ENCODE measurements around the gene MSRB2.

Gene MSRB2

GRCh38 chr10:23051278-23051677 is 44.1 kb upstream of the MSRB2 start:
- no peaks in the 10 kb centered on the region for H3K27me3 ChIP-seq (ENCODE audit: insufficient read depth, low read depth)
- no peak overlapping the region for H3K4me2 ChIP-seq
- no peak overlapping the region for H2AFZ ChIP-seq (ENCODE audit: low read depth)
- H3K27ac ChIP-seq: no peak overlapping the region
- H3K4me3 ChIP-seq (IDR thresholded peaks at IDR 0.05; ENCODE audit: insufficient read depth, low read depth, low read length): no peak overlapping the region
- H3K9ac ChIP-seq: no peak overlapping the region
- no peaks in the 10 kb centered on the region for H3K36me3 ChIP-seq (ENCODE audit: insufficient read depth)
- no peaks in the 10 kb centered on the region for H4K20me1 ChIP-seq (ENCODE audit: insufficient read depth)
- H3K79me2 ChIP-seq (ENCODE audit: insufficient read depth, low read depth): no peaks in the 10 kb centered on the region
- H3K4me1 ChIP-seq (ENCODE audit: low read depth, poor library complexity, severe bottlenecking): no peaks in the 10 kb centered on the region
- TF ChIP-seq CTCF (conservative IDR thresholded peaks at IDR 0.05; ENCODE audit: low read depth, low read length): no peak

DNA sequence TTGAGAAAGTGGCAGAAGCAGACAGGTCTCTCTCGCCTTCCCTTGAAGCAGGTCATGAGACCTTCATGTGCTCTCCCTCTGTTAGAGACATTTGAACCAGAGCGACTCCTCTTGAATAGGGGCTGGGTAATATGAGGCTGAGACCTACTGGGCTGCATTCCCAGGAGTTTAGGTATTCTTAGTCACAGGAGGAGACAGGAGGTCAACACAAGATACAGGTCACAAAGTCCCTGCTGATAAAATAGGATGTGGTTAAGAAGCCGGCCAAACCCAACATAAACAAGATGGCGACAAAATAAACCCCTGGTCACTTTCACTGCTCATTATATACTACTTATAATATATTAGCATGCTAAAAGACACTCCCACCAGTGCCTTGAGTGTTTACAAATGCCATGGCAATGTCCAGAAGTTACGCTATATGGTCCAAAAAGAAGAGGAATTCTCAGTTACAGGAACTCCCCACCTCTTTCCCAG is 43.5 kb upstream of the MSRB2 start:
- Histone ChIP-seq H3K27me3 (ENCODE audit: insufficient read depth, low read depth) (no peaks in the 10 kb centered on the region), H3K9ac (no peak overlapping the region), H3K79me2 (ENCODE audit: insufficient read depth, low read depth) (no peaks in the 10 kb centered on the region), H3K4me2 (no peak overlapping the region), H3K36me3 (ENCODE audit: insufficient read depth) (no peaks in the 10 kb centered on the region), H3K27ac (no peak overlapping the region), H2AFZ (ENCODE audit: low read depth) (no peak overlapping the region), H4K20me1 (ENCODE audit: insufficient read depth) (no peaks in the 10 kb centered on the region), H3K4me1 (ENCODE audit: low read depth, poor library complexity, severe bottlenecking) (no peaks in the 10 kb centered on the region), H3K4me3 (IDR thresholded peaks at IDR 0.05; ENCODE audit: insufficient read depth, low read depth, low read length) (no peak overlapping the region)
- TF ChIP-seq CTCF (conservative IDR thresholded peaks at IDR 0.05; ENCODE audit: low read depth, low read length): no peak

DNA sequence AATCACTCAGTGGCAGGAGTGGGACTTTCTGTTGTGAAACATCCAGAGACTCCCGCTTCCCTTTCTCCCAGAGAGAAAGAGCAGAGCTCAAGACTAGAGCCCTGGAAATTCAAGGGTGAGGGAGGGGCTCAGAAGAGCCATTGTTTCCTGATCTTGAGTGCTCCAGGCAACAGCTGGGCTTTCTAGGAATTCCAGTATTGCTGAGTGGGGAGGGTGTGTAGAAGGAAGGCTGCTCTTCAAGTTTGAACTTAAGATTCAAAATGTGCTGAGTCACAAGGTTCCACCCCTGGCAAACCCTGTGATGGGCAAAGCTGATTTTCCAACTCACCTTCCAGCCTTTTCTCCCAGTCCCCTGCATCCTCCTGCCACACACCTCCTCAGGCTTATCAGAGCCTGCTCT is 42.3 kb upstream of the MSRB2 start:
- H3K4me2 ChIP-seq: no peak overlapping the region
- H3K36me3 ChIP-seq (ENCODE audit: insufficient read depth): no peaks in the 10 kb centered on the region
- H2AFZ ChIP-seq (ENCODE audit: low read depth): no peak overlapping the region
- no peaks in the 10 kb centered on the region for H4K20me1 ChIP-seq (ENCODE audit: insufficient read depth)
- no peaks in the 10 kb centered on the region for H3K27me3 ChIP-seq (ENCODE audit: insufficient read depth, low read depth)
- no peak overlapping the region for H3K4me3 ChIP-seq (IDR thresholded peaks at IDR 0.05; ENCODE audit: insufficient read depth, low read depth, low read length)
- no peaks in the 10 kb centered on the region for H3K4me1 ChIP-seq (ENCODE audit: low read depth, poor library complexity, severe bottlenecking)
- TF ChIP-seq CTCF (conservative IDR thresholded peaks at IDR 0.05; ENCODE audit: low read depth, low read length): no peak
- H3K9ac ChIP-seq: no peak overlapping the region
- H3K79me2 ChIP-seq (ENCODE audit: insufficient read depth, low read depth): no peaks in the 10 kb centered on the region
- H3K27ac ChIP-seq: no peak overlapping the region

- no peaks in the 10 kb centered on the region for H3K36me3 ChIP-seq (ENCODE audit: insufficient read depth)
- H3K27me3 ChIP-seq (ENCODE audit: insufficient read depth, low read depth): no peaks in the 10 kb centered on the region
- H3K4me1 ChIP-seq (ENCODE audit: low read depth, poor library complexity, severe bottlenecking): no peaks in the 10 kb centered on the region
- no peaks in the 10 kb centered on the region for H3K79me2 ChIP-seq (ENCODE audit: insufficient read depth, low read depth)
- H2AFZ ChIP-seq (ENCODE audit: low read depth): no peak overlapping the region
- H4K20me1 ChIP-seq (ENCODE audit: insufficient read depth): no peaks in the 10 kb centered on the region
- H3K4me3 ChIP-seq (IDR thresholded peaks at IDR 0.05; ENCODE audit: insufficient read depth, low read depth, low read length): no peak overlapping the region
- H3K9ac ChIP-seq: no peak overlapping the region
- TF ChIP-seq CTCF (conservative IDR thresholded peaks at IDR 0.05; ENCODE audit: low read depth, low read length): no peak
- no peak overlapping the region for H3K27ac ChIP-seq
- H3K4me2 ChIP-seq: no peak overlapping the region
Measured at GRCh38 chr10:23055424-23056185, 39.8 kb upstream of the MSRB2 start.
